Measurements from ENCODE around the gene RASSF7.

RASSF7 gene

GRCh38 chr11:597166-597725 lies 36.5 kb downstream of the RASSF7 start:
- H3K27ac ChIP-seq, result no peak overlapping the region
- TF ChIP-seq CTCF (conservative IDR thresholded peaks at IDR 0.05; ENCODE audit: low read depth, low read length), result no peak
- H3K27me3 ChIP-seq (ENCODE audit: insufficient read depth, low read depth), result no peaks in the 10 kb centered on the region
- no peaks in the 10 kb centered on the region for H4K20me1 ChIP-seq (ENCODE audit: insufficient read depth)
- peaks cover 25% of the 10 kb centered on the region for H3K4me1 ChIP-seq (ENCODE audit: low read depth, poor library complexity, severe bottlenecking)
- H3K4me2 ChIP-seq, result no peak overlapping the region
- H2AFZ ChIP-seq (ENCODE audit: low read depth), result no peak overlapping the region
- H3K36me3 ChIP-seq (ENCODE audit: insufficient read depth), result peaks cover 6% of the 10 kb centered on the region; the same call in 1 of the 2 replicates
- H3K79me2 ChIP-seq (ENCODE audit: insufficient read depth, low read depth), result no peaks in the 10 kb centered on the region
- H3K9ac ChIP-seq, result no peak overlapping the region
- no peak overlapping the region for H3K4me3 ChIP-seq (IDR thresholded peaks at IDR 0.05; ENCODE audit: insufficient read depth, low read depth, low read length)

DNA sequence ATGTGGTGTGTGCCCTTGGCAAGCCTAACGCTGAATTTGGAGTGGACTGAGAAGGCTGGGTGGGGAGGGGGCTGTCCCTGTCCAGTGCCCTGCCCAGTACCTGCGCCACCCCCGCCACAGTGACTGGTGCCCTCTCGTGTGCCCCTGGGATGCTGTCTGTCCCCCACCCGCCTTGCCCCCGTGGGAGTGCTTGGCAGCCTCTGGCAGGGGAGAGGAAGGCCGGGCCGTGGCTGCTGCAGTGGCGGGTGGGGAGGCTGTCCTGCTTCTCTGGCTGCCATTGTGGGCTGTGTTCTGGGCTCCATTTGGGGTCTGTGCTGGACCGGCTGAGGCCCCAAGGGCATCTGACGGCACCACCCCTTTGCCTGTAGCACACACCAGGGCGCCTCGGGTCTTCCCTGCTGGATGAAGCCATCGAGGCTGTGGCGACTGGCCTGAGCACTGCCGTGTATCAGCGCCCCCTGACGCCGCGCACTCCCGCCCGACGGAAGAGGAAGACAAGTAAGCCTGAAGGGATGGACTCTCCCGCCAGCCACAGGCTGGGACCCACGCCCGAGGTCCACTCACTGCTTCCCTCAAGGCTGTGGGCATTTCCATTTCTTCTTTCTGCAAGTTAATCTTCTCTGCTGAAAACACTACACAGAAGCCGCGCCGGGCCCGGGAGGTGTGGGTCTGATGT lies 37.4 kb downstream of the RASSF7 start:
- no peaks in the 10 kb centered on the region for H3K27me3 ChIP-seq (ENCODE audit: insufficient read depth, low read depth)
- no peaks in the 10 kb centered on the region for H3K79me2 ChIP-seq (ENCODE audit: insufficient read depth, low read depth)
- H3K4me1 ChIP-seq (ENCODE audit: low read depth, poor library complexity, severe bottlenecking), result peaks cover 25% of the 10 kb centered on the region
- H4K20me1 ChIP-seq (ENCODE audit: insufficient read depth), result no peaks in the 10 kb centered on the region
- no peak overlapping the region for H3K9ac ChIP-seq
- peaks cover under 1% of the 10 kb centered on the region; the same call in 1 of the 2 replicates for H3K36me3 ChIP-seq (ENCODE audit: insufficient read depth)
- H3K4me3 ChIP-seq (IDR thresholded peaks at IDR 0.05; ENCODE audit: insufficient read depth, low read depth, low read length), result no peak overlapping the region
- H3K27ac ChIP-seq, result no peak overlapping the region
- H3K4me2 ChIP-seq, result no peak overlapping the region
- TF ChIP-seq CTCF (conservative IDR thresholded peaks at IDR 0.05; ENCODE audit: low read depth, low read length), result no peak
- no peak overlapping the region for H2AFZ ChIP-seq (ENCODE audit: low read depth)

- Histone ChIP-seq H3K27ac (no peak overlapping the region), H3K4me3 (IDR thresholded peaks at IDR 0.05; ENCODE audit: insufficient read depth, low read depth, low read length) (no peak overlapping the region), H3K36me3 (ENCODE audit: insufficient read depth) (no peaks in the 10 kb centered on the region), H3K27me3 (ENCODE audit: insufficient read depth, low read depth) (no peaks in the 10 kb centered on the region), H3K4me2 (no peak overlapping the region), H2AFZ (ENCODE audit: low read depth) (no peak overlapping the region), H4K20me1 (ENCODE audit: insufficient read depth) (no peaks in the 10 kb centered on the region), H3K9ac (no peak overlapping the region), H3K4me1 (ENCODE audit: low read depth, poor library complexity, severe bottlenecking) (peaks cover 2% of the 10 kb centered on the region), H3K79me2 (ENCODE audit: insufficient read depth, low read depth) (no peaks in the 10 kb centered on the region)
- no peak for TF ChIP-seq CTCF (conservative IDR thresholded peaks at IDR 0.05; ENCODE audit: low read depth, low read length)
Observed at GRCh38 chr11:601573-602245, 40.9 kb downstream of the RASSF7 start.

DNA sequence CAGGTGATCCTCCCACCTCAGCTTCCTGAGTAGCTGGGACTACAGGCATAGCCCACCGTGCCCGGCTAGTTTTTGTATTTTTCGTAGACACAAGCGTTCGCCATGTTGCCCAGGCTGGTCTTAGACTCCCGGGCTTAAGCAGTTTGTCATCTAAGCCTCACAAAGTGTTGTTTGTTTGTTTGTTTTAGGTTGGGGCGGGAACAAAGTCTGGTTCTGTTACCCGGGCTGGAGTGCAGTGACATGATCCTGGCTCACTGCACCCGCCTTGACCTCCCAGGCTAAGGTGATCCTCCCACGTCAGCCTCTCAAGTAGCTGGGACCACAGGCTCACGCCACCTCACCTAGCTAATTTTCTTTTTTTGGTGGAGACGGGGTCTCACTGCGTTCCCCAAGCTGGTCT lies 42.4 kb downstream of the RASSF7 start:
- Histone ChIP-seq H3K4me2 (no peak overlapping the region), H3K9ac (no peak overlapping the region), H3K4me1 (ENCODE audit: low read depth, poor library complexity, severe bottlenecking) (no peaks in the 10 kb centered on the region), H3K36me3 (ENCODE audit: insufficient read depth) (no peaks in the 10 kb centered on the region; the same call in 1 of the 2 replicates), H3K4me3 (IDR thresholded peaks at IDR 0.05; ENCODE audit: insufficient read depth, low read depth, low read length) (no peak overlapping the region), H3K27me3 (ENCODE audit: insufficient read depth, low read depth) (no peaks in the 10 kb centered on the region), H3K79me2 (ENCODE audit: insufficient read depth, low read depth) (no peaks in the 10 kb centered on the region), H4K20me1 (ENCODE audit: insufficient read depth) (no peaks in the 10 kb centered on the region), H3K27ac (no peak overlapping the region), H2AFZ (ENCODE audit: low read depth) (no peak overlapping the region)
- TF ChIP-seq CTCF (conservative IDR thresholded peaks at IDR 0.05; ENCODE audit: low read depth, low read length), result no peak
